Measurements from ENCODE around the gene CD207.
"Not testable (repeated sequence)": the region's sequence is repeated elsewhere in the genome, so short reads cannot be mapped to it uniquely, and the experiment has no call there.

Gene CD207

DNA sequence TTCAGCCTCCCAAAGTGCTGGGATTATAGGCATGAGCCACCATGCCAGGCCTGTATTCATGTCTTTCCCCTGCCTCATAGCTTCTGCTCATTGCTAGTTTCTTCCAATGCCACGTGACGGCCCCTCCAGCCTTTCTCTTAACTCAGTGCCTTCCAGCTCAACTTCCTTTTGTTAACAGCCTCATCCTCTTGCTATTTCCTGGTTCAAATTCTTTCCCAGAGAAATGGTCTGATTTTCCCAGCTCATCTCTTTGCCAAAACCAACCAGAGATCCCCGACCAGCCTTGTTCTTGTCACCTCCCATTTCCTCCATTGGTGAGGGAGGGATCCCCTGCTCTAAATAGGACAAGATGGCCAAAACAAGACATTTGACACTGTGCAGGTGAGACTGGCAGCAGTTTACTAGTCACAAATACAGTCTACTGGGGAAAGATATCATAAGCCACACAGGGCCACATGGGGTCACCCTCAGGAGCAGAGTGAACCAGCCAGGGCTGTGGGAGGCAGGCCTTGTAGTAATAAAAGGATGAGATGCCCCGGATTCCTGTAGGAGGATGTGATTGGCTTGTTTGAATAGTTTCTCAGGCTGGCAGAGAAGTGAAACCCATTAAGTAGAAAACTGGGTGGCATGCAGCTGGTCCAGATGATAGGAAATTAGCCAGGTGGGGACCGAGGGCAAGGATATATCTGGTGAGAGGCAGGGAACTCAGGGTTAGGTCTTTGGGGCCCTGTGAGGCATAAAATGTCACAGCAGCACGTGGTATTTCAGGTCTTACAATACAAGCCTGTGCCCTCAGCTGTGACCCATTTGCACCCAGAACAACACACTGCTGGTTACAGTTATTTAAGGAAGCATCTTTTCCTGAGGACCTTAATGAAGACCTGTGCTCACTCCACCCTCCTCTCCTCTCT lies 6.4 kb downstream of the CD207 start:
- no peak for DNase-seq

DNA sequence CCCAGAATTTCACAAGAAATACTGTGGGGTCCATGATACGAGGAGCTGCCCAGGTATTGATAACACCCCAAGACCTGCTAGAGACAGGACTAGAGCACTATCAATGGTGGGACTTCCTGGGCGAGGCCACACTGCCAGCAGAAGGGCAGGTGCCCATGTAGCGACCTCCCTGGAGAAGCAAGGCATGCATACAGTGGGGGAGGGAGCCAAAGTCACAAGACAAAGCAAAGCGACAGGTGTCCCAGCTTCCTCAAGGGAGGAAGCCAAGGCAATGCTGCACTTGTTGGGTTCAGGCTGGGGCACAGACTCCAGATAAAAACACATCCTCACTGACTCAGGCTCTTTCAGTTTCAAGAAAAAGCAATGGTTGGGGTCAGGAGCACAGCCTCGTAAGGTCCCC lies 7.5 kb downstream of the CD207 start:
- no peak for DNase-seq

DNA sequence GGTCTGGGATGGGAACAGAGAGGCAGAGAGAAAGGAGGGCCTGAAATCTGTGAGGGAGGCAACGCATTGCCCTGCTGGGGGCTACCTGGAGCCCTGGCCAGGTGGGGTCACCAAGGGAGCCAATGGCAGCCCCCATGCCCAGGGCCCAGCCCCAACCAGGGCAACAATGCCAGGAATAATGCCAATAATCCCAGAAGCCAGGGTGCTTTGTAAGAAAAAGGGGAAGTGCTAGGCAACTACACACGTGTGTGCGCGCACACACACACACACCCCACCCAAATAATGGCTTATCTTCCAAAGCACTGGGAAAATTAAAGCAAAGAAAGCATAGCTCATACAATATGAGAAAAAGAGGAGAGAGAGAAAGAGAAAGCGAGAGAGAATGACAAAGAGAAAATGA lies 8.2 kb downstream of the CD207 start:
- DNase-seq = no peak

DNA sequence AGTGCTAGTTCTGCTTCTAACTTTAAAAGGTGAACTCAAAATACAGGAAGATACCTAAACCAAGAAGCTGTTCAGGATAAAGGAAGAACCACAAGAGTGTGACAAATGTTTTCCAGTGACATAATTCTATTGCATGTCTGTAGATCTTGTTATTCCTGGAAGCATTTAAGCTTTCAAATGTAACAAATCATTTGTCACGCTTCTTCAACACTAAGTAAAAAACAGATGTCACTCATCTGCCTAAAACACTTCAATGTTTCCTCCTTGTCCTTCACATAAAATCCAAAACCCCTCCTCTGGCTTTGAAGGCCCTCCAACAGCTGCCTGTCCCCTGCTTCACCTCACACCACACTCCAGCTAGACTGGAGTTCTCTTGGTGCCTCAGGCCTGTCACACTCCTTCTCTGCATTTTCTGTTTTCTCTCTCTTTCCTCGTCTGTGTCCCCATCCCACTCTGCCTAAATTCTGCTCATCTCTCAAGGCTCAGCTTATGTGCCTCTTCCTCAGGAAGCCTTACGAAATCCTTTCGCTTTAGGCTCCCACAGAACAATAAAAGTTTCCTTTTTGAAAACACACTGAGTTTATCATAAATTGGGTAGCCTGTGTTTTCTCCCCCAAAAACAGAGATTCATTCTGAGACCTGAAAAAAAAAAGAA lies 8.8 kb downstream of the CD207 start:
- DNase-seq = no peak

DNA sequence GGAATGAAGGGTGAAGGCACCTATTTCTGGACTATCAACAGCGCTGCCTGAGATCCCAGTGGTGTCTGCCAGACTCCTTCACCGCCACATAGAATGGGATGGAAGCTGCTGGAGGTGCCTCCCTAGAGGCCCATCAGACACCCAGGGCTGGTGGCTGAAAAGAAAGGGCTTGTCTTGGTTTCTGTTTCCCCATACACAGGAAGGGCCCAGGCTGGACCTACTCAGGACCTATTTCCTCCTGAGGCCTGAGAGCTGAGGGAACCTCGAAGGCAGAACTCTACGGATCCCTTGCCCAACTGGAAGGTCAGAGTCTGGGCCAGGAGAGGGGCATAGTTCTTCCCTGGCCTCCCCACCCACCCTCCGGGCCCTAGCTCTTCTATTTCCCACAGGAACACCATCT lies 12.4 kb downstream of the CD207 start:
- DNase-seq = no peak

DNA sequence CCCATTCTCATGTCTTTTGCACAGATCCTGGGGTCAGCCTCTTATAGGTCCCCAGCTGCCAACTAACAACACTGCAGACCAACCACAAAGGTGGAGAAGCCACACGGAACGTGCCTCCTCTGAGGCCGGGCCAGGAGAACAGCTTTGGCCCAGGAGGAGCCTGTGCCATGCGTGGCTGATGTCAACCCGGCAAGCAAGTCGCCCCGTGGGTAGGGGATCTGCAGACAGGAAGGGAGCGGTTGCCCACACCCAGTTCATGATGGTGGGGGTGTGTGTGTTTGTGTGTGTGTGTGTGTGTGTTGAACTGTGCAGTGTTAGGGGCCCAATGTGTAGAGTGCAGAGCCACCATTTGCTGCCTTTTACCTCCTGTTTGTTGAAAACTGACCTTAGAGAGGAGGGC lies 12.8 kb downstream of the CD207 start:
- no peak for DNase-seq

DNA sequence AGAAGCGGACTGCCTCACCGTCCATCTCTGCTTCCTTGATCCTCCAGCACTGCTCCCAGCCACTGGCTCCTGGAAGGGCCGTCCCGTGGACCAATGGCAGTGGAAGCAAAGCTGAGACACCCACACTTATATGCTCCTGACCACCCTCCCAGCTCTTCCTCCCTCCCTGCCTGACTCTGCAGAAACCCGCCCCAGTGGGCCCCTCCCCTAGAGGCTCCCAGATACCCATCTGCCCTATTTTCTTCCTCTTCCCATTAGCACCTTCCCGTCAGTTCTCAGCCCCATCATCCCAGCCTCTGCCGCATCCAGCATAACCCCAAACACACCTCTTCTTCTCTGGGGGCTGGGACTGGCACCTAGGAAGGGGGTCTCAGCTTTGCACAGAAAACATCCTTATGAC lies 15.1 kb downstream of the CD207 start, which contains the start of gene CLEC4F:
Gene CLEC4F (minus strand): TSS at position 101 of the 400 bp plus-strand sequence. CDS start 76 bp downstream, at position 25.
- no peak for DNase-seq

DNA sequence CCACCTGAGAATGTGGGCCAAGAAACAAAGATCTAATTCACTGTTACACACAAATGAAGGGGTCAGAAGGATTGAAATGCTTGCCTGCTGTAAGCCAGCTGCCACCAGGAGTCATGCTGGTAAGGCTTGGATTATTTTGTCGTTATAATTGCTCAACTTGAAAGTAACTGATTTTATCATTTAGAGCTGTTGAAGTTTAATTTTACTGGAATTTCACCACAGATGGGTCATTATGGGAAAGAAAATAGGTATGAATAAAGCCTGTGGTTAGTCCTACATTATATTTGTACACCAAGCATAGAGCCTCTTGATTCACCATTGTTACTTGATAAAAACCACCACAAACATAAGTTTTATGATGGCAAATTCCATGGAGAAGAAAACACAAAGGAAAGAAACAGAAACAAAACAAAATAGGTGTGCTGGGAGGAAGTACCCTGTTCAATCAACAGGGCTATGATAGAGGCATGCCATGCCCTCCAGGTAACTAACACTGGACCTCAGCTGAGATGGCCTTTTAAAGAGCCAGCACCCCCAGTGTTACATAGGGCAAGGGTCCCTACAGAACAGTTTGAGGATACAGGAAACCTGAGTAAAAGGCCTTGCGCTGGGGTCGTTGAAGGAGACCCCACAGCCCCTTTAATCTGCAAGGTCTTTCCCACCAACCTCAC lies 18.2 kb downstream of the CD207 start:
- DNase-seq = no peak

DNA sequence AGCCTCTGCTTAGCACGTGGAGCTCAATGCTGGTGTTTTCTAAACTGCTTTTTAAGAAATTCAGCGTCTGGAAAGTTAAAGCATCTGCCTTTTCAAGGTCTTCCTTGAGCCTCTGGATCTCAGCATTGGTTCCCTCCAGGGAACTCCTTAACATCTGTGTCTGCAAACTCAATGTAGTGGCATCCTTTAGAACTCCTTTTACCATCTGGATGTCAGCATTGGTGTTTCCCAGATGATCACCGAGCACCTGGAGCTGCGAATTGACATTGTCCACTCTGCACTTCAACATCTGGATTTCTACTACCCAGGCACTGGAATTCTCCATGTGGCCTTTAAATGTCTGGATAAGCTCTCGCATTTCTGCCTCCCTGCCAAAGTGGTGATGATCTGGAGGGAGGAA lies 18.9 kb downstream of the CD207 start:
- no peak for DNase-seq

DNA sequence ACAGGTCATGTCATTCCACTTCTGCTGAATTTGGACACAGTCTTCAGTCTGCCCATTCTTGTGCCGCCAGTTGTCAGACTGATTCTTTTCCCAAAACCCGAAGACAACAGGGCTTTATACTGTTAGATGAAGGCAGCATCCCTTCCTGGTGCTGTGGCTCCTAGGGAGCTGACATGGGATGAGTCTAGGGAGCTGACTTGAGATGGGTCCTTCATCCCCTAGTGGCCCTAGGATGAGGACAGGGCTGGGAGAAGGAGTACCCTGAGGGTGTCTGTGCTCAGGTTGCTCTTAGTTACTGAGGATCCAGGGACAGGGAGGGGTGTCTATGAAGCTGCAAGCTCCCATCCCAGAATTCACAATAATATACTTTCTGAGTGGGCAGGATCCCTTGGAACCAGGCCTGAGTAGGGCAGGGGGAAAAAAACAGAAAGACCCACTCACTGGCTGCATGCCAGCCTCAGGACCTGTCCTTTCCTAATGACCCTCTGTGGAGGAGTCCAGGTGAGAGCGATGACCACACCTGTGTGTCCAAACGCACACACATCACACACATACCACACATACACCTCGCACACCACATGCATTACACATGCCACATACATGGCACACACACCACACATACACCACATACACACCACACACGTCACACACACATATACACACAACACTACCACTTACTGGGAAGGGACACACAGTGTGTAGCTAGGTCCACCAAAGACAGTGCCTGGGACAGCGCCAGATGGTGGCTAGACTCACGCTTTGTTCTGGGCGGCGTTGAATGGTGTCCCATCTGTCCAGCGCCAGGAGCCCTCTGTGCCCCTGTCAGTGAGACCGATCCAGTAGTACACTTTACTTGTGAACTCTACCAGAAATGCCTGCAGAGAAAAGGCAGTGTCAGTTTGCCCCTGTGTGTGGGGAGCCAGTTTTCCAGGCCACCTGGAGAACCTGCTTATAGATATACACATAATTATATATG lies 26.3 kb downstream of the CD207 start:
- DNase-seq = no peak

DNA sequence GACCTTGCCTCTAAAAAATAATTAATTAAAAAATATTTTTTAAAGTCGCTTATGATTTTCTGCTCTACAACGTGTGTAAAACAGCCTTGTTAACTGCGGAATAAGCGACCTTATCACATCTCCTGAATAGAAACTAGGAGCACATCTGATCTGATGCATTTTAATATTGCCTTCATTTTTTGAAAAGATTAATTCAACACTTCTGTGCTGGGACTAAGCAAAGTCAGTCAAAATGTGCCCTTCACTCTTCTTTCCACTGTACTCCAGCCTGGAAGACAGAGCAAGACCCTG lies 27.8 kb downstream of the CD207 start:
- DNase-seq = no peak

DNA sequence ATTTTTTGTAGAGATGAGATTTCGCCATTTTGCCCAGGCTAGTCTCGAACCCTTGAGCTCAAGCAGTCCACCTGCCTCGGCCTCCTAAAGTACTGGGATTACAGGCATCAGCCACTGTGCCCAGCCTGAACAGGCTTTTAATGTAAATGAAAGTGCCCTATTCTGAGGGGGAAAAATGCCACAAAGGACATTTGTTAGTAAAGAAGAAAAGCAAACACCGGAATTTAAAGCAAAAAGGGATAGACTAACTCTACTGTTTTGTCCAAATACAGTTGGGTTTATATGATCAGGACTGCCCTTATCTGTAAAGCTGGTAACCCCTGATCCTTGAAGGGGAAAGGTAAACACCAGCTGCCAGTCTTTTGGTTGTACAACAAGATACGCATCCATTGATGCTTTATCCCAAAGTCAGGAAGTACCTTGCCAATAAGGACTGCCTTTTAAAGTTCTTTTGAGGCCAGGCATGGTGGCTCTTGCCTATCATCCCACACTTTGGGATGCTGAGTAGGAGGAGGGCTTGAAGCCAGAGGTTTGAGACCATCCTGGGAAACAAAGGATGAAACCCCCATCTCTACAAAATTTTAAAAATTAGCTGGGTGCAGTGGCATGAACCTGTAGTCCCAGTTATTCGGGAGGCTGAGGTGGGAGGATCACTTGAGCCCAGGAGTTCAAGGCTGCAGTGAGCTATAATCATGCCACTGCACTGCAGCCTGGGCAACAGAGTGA lies 28.4 kb downstream of the CD207 start:
- DNase-seq = no peak

DNA sequence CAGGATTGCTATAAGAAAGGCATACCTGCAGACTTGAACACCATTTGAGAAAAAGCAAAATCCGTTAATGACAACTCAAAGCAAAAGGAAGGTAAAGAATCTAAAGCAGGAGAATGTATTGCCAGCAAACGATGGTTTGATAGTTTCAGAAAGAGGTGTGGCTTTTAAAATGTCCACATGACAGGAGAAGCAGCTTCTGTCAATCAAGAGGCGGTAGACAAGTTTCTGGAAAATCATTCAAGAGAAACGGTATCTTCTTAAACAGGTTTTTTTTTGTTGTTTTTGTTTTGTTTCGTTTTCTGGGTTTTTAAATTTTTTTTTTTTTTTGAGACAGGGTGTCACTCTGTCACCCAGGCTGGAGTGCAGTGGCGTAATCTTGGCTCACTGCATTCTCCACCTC lies 29.0 kb downstream of the CD207 start:
- no peak for DNase-seq

DNA sequence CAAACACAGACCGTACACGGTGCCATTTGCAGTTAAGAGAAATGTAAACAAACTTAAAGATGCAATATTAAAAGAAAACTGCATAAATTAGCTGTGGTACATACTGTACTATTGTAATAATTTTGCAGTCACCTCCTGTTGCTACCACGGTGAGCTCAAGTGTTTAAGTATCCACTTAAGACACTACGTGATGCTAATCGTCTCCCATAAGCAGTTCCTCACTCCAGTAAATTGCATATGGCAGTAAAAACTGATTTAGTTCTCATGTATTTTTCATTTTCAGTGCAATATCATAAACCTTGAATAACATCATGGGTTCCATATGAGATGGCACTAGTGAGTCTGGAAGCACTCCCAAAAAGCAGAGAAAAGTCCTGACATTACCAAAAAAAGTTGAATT lies 29.6 kb downstream of the CD207 start:
- no peak for DNase-seq

DNA sequence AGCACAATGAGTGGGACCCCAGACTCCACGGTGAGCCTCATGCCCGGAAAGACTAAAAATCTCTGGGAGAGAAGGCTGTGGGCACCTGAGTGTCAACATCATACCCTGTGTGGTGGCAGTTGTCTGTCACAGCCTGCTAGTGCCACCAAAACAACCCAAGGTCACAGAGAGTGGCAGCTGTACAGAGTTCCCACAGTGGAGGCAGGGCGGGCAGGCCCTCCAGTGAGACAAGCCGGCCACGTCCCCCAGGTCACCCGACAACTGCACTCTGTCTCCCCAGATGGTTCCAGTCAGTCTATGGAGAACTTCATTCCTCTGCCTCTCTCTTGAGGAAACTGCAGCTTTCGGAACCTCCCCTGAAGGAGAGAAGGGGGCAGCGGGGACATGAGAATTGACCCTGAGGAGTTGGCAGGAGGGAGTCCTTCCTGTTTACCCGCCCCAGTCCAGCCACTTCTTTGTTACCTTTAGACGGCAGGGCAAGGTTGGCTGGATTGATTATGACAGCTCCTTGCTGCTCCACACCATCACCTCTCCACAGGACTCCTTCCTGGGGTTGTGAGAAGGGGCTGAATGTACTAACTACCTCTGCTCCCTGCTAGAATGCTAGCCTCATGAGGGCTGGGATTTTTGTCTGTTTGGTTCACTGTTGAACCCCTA lies 33.9 kb downstream of the CD207 start:
- no peak for DNase-seq

DNA sequence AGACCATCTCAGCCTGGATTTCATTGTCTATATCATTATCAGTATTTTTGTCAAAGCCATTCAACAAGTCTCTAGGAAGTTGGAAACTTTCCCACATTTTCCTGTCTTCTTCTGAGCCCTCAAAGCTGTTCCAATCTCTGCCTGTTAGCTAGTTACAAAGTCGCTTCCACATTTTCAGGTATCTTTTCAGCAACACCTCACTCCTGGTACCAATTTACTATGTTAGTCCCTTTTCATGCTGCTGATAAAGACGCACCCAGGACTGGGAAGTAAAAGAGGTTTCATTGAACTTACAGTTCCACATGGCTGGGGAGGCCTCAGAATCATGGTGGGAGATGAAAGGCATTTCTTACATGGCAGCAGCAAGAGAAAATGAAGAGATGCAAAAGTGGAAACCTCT lies 35.9 kb downstream of the CD207 start:
- no peak for DNase-seq

DNA sequence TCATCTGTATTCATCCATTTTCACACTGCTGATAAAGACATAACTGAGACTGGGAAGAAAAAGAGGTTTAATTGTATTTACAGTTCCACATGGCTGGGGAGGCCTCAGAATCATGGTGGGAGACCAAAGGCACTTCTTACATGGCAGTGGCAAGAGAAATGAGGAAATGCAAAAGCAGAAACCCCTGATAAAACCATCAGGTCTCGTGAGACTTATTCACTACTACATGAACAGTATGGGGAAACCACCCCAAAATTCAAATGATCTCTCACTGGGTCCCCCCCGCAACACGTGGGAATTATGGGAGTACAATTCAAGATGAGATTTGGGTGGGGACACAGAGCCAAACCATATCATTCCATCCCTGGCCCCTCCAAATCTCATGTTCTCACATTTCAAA lies 37.6 kb downstream of the CD207 start:
- not testable (repeated sequence) for DNase-seq

DNA sequence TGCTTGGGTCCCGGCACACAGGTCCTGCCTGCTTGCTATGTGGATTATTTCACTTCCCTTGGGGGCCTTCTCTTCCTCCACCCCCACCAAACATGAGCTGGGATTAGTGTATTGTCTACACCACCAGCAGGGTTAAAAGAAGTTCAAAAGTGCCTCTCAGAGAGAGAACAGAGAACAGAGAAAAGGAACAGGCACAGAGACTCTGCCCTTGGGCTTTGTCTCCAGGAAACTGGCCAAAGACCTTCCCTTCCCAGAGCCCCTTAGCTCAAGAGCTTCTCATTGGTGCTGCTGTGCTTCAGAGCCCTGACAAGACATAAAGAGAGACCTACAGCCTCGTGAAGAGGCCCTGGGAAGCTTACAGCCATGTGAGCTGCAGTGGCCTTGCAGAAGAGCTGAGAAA lies 38.1 kb downstream of the CD207 start:
- no peak for DNase-seq

DNA sequence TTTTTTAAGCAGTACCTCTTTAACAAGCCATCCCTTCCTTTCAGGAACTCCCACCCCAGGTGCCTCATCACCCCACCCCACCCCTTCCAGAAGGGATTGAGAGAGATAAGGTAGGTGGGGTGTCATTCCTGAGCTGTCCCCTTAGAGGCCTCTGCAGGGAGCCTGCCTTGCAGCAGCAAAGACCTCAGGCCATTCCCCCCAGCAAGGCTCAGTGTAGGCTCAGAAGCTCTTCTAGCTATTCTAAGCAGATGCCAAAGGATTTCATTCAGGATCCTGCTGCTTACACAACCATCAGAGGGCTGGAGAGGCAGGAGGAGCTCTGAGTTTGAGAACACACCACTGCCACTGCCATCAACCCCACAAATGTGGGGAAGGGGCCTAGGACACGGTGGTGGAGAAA lies 39.4 kb downstream of the CD207 start:
- DNase-seq = no peak

DNA sequence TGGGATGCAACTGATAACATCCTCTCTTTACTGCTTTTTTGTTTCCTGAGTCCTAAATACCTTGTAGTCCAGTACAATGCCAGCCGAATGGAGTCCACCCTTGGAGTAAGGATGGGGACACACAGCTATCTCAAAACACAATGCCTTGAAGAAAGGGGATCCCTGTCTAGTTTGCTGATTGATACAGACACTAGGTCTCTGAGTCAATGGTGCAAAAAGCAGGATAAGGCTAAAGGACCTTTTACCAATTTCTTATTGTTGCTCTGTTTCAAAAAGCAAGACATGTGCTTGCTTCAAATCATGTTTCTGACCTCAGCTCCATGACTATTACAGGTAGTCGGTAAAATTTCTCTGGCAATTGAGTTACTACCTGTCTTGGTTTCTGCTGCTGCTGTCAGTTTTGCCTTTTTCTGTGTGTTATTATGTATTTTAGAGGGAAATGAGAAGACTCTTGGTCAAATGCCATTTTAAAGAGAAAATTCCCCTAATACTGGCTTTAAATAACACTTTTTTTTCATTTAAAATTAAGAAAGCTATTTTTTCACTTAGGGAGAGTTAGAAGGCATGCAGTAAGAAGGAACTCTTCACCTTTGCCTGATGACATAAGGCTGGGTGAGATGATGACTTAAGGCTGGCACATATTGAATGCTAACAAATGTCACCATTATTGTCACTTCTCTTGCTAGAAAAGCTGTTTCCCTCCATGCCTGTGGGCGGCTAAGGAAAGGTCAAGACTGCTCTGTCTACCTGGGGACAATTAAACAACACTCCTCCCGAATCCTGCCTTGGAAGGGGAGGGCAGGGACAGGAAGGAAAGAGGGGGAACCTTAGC lies 40.2 kb downstream of the CD207 start:
- DNase-seq = no peak

DNA sequence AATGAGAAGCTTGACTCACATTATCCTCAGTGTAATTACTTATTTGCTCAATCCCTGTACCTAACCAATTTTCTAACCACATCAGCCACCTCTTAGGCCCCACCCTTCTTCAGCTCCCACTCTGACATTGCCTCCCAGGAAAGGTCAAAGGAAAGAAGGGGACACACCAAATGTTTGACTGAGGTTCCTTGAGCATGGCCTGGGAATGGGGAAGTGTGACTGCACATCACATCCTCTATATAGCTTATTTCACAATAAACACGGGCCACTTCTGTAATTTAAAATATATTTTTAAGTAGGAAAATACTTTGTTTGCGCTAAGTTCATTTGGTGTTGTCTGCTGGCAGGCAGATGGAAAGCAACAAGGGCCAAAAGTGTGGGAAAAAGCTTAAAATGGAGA lies 42.2 kb downstream of the CD207 start:
- DNase-seq = no peak
